Measurements from ENCODE around the gene NUCB2. TPM values are rescaled to one million over a fixed set of nuclear protein-coding genes. Genes with fewer than 3 reads are reported as not detected.
"Not testable (repeated sequence)": the region's sequence is repeated elsewhere in the genome, so short reads cannot be mapped to it uniquely, and the experiment has no call there.

The NUCB2 gene
- polyA plus RNA-seq, 1 experiment, result 275 TPM

- no peak overlapping the region for H3K4me3 ChIP-seq (ENCODE audit: low read depth, low read length)
- TF ChIP-seq CTCF (IDR thresholded peaks at IDR 0.05; ENCODE audit: low read depth, low read length), result no peak
- peak overlapping the region; percentile 21 for H3K27ac ChIP-seq (ENCODE audit: low read depth, low read length)
- DNase-seq (ENCODE audit: low read depth, low spot score), result no peak
- POLR2A ChIA-PET, result no interaction called here
- no peaks in the 10 kb centered on the region for H3K9me3 ChIP-seq (ENCODE audit: control insufficient read depth, insufficient read depth, low read length)
- CTCF ChIA-PET, result interaction anchor here (1.0 kb wide), 1 partner anchor 29 kb away, joined by 3 read pairs; no protein-coding TSS in a partner anchor
- H3K27me3 ChIP-seq (ENCODE audit: control insufficient read depth, insufficient read depth, low read length), result no peaks in the 10 kb centered on the region
These were observed 17.0 kb upstream of the NUCB2 start for GRCh38 chr11:17259519-17259918.

GRCh38 chr11:17260020-17260419 is 16.5 kb upstream of the NUCB2 start:
- POLR2A ChIA-PET, result no interaction called here
- Histone ChIP-seq H3K4me3 (ENCODE audit: low read depth, low read length) (no peak overlapping the region), H3K27me3 (ENCODE audit: control insufficient read depth, insufficient read depth, low read length) (no peaks in the 10 kb centered on the region), H3K27ac (ENCODE audit: low read depth, low read length) (no peak overlapping the region), H3K9me3 (ENCODE audit: control insufficient read depth, insufficient read depth, low read length) (no peaks in the 10 kb centered on the region)
- DNase-seq (ENCODE audit: low read depth, low spot score), result no peak
- TF ChIP-seq CTCF (IDR thresholded peaks at IDR 0.05; ENCODE audit: low read depth, low read length), result no peak
- CTCF ChIA-PET, result interaction anchor here (1.0 kb wide), 1 partner anchor 30 kb away, joined by 3 read pairs; no protein-coding TSS in a partner anchor

- ChIA-PET POLR2A (interaction anchor here (0.7 kb wide), 1 partner anchor 92 kb away, joined by 8 read pairs; no protein-coding TSS in a partner anchor), CTCF (no interaction called here)
- TF ChIP-seq CTCF (IDR thresholded peaks at IDR 0.05; ENCODE audit: low read depth, low read length), result no peak
- H3K4me3 ChIP-seq (ENCODE audit: low read depth, low read length), result no peak overlapping the region
- H3K27ac ChIP-seq (ENCODE audit: low read depth, low read length), result no peak overlapping the region
- H3K27me3 ChIP-seq (ENCODE audit: control insufficient read depth, insufficient read depth, low read length), result no peaks in the 10 kb centered on the region
- H3K9me3 ChIP-seq (ENCODE audit: control insufficient read depth, insufficient read depth, low read length), result no peaks in the 10 kb centered on the region
- no peak for DNase-seq (ENCODE audit: low read depth, low spot score)
These were observed 12.8 kb upstream of the NUCB2 start for GRCh38 chr11:17263769-17264168.

GRCh38 chr11:17266781-17267180 is 9.8 kb upstream of the NUCB2 start:
- CTCF ChIA-PET, result no interaction called here

GRCh38 chr11:17267576-17267975 is 9.0 kb upstream of the NUCB2 start:
- CTCF ChIA-PET, result interaction anchor here (0.6 kb wide), 1 partner anchor 949 kb away, joined by 3 read pairs; no protein-coding TSS in a partner anchor
- no peak overlapping the region for H3K4me3 ChIP-seq (ENCODE audit: low read depth, low read length)
- POLR2A ChIA-PET, result interaction anchor here (0.6 to 0.7 kb wide), 2 partner anchors 12 to 62 kb away, joined by 4 to 9 read pairs; no protein-coding TSS in a partner anchor
- H3K9me3 ChIP-seq (ENCODE audit: control insufficient read depth, insufficient read depth, low read length), result no peaks in the 10 kb centered on the region
- H3K27me3 ChIP-seq (ENCODE audit: control insufficient read depth, insufficient read depth, low read length), result no peaks in the 10 kb centered on the region
- no peak for TF ChIP-seq CTCF (IDR thresholded peaks at IDR 0.05; ENCODE audit: low read depth, low read length)
- H3K27ac ChIP-seq (ENCODE audit: low read depth, low read length), result no peak overlapping the region
- DNase-seq (ENCODE audit: low read depth, low spot score), result no peak

More at GRCh38 chr11:17266781-17267180, 9.8 kb upstream of the NUCB2 start:
- no peak for DNase-seq (ENCODE audit: low read depth, low spot score)
- H3K27ac ChIP-seq (ENCODE audit: low read depth, low read length), result no peak overlapping the region
- TF ChIP-seq CTCF (IDR thresholded peaks at IDR 0.05; ENCODE audit: low read depth, low read length), result no peak
- POLR2A ChIA-PET, result no interaction called here
- H3K9me3 ChIP-seq (ENCODE audit: control insufficient read depth, insufficient read depth, low read length), result no peaks in the 10 kb centered on the region
- H3K4me3 ChIP-seq (ENCODE audit: low read depth, low read length), result no peak overlapping the region
- H3K27me3 ChIP-seq (ENCODE audit: control insufficient read depth, insufficient read depth, low read length), result no peaks in the 10 kb centered on the region

GRCh38 chr11:17268500-17268899 is 8.0 kb upstream of the NUCB2 start:
- DNase-seq (ENCODE audit: low read depth, low spot score); CTCF ChIA-PET; H3K27ac ChIP-seq (ENCODE audit: low read depth, low read length); POLR2A ChIA-PET; H3K4me3 ChIP-seq (ENCODE audit: low read depth, low read length); H3K9me3 ChIP-seq (ENCODE audit: control insufficient read depth, insufficient read depth, low read length); H3K27me3 ChIP-seq (ENCODE audit: control insufficient read depth, insufficient read depth, low read length): not testable (repeated sequence)

Measured in AG04450 (cell line).